Astrocyte (in vitro differentiated cells and primary cell): ENCODE results near the gene NCEH1.

Experiments
- CTCF ChIP-seq: IDR thresholded peaks from 2 replicates; pipeline ENCODE4 v1.5.1; 2011; ENCODE audit warnings: low read depth, mild to moderate bottlenecking, inconsistent platforms, low read length, moderate library complexity; ENCODE audit not compliant: insufficient read depth
- EZH2 ChIP-seq: IDR thresholded peaks from 2 replicates; pipeline ENCODE4 v1.6.1; 2012; ENCODE audit warnings: mild to moderate bottlenecking, low read length, inconsistent platforms; ENCODE audit not compliant: insufficient read depth

- TF ChIP-seq CTCF (no peak), EZH2 (no peak)
Observed at GRCh38 chr3:172591125-172591605, 119.7 kb downstream of the NCEH1 start.
